ENCODE results near the gene ATP13A4. TPM values are rescaled to one million over a fixed set of nuclear protein-coding genes. Genes with fewer than 3 reads are reported as not detected.
A peak's percentile ranks its signal among the peaks of the same experiment; 100 is the strongest.
"Not testable (repeated sequence)": the region's sequence is repeated elsewhere in the genome, so short reads cannot be mapped to it uniquely, and the experiment has no call there.

ATP13A4 gene
- total RNA-seq, 1 donor from 2014 or later = 1.2 TPM

DNA sequence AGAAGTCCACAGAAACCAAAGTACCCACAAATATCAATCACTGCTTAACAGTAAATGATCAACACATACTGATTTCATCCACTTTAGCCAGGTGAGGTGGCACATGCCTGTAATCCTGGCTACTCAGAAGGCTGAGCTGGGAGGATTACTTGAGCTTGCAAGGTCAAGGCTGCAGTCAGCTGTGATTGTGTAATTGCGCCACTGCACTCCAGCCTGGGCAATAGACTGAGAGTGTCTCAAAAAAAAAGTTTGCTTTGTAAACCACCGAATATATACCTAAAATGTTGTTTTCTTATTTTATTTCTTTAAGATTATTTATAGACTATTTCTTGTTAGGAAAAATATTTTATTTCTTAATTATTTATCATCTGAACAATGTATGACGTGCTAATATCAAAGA lies 8.7 kb upstream of the ATP13A4 start:
- peak; percentile 47 for ATAC-seq
- DNase-seq (ENCODE audit: low spot score) = no peak

DNA sequence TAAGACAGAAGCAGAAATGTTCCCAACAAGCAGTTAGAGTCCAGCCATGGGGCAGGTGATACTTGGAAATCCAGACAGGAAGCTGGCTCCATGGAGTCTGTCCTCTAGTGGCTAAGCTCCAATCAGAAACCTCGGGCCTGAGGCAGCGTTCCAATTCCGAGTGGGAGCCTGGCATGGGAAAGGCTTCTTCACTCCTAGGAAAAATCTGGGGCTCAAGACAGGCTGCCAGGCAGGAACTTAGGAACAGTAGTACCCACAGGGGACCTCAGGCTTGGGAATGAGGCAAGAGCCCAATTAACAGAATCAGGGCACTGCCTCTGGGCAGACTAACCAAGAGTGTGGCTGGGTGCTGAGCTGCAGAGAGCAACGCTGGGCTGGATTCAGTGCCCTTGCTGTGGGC lies 6.2 kb upstream of the ATP13A4 start:
- ATAC-seq (no peak), DNase-seq (ENCODE audit: low spot score) (no peak)

DNA sequence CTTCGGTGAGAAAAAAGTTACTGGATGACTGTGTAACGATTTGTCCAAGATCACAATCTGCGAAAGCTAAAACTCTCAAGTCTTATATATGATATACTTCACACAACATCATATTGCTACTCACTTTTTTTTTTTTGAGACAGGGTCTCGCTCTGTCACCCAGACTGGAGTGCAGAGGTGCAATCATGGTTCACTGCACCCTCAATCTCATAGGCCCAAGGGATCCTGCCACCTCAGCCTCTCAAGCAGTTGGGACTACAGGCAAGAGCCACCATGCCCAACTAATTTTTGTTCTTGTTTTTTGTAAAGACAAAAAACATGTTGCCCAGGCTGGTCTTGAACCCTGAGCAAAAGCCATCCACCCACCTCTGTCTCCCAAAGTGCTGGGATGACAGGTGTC lies 5.4 kb upstream of the ATP13A4 start:
- ATAC-seq = no peak

DNA sequence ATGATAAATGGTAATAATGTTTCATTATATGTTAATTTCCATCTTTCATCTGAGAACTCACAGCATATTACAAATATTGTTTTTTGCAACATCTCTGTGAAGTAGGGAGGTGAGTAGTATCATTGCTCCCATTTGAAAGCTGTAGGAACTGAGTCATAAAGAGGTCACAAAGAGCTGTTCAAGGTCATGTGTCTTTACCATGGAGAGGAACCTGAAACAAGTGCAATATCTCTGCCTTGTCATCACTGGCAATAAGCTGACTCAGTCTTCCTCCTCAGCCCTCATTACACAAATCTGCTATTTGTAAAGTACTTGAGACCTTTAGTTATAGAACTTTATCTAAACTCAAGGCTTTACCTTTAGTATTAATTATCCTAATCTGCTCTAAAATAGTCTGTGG lies 4.4 kb upstream of the ATP13A4 start:
- no peak for DNase-seq (ENCODE audit: low spot score)

More for the DNA sequence above, 5.4 kb upstream of the ATP13A4 start:
- DNase-seq (ENCODE audit: low spot score) = no peak

DNA sequence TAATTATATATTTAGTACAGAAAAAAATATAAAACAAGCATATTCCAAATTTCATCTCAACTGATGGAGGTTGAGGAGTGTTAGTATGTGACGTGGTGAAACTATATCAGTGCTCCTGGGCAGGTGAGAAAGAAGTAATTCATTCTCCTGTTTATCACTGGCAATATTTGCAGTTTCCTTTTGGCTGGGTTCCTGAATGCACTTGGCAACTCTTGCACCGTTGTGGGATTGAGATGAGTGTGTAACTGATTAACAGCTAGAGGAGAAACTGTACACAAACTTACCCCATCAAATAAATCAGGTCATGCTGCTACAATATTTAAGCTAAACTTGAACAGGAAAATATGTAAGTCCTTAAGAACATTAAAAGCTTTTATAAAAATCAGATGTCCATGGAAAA lies 2.1 kb upstream of the ATP13A4 start:
- peak; percentile 87 for ATAC-seq

More for the DNA sequence above, 4.4 kb upstream of the ATP13A4 start:
- ATAC-seq = no peak

DNA sequence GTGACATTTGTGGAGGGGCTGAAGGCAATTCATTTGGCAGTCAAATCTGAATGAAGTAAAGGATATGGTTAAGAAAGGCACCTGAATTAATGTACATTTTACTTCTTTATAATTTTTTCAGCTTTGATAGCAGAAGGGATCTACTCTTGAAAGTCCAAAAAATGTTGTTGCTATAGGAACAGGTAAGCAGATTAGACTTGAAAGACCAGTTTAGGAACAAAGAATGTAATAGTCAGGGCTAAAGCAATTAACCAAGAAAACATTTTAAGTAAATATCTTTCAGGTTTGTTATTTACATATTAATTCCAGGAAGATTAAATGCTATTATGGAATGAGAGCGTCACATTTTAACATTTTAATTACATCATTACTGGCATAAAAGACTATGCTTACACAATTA lies 1.1 kb downstream of the ATP13A4 start:
- ATAC-seq (no peak), DNase-seq (ENCODE audit: low spot score) (no peak)

More for the DNA sequence above, 2.1 kb upstream of the ATP13A4 start:
- peak; percentile 61 for DNase-seq (ENCODE audit: low spot score)

DNA sequence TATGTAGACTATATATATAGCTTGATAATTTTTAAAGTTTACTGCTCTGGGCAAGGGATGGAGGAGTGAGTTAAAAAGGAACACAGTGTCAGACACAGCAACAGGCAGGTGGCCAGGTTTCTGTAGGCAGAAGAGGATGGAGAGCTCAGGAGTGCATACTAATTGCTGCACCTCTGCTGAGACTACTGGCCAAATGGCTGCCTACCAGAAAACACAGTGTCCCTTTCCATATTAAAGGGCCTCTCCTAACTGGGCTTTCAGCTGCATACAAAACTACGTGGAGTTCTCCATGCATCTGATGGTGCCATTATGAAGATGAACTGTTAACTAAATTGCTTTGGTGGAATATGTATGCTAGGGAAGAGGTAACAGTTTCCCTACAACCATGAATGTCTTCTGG lies 1.8 kb downstream of the ATP13A4 start:
- ATAC-seq (peak; percentile 14), DNase-seq (ENCODE audit: low spot score) (no peak)

DNA sequence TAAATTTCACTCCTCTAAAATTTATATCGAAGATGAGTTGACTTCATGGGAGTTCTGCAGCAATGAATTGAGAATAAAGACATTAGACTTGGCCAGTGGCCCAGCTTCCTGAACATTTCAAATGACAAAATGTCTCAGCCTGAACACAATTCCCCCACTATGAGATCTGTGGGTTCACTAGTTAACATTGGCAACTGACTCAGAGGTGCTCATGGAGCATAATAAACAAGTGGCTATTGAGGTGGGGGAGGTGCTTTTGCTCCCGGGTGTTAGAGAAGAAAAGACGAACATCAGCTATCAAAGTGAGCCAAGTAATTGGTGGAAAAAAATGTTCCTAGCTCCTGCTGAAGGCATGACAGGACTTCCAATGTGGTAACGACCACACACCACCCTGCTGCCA lies 6.3 kb downstream of the ATP13A4 start:
- no peak for ATAC-seq
- no peak for DNase-seq (ENCODE audit: low spot score)

DNA sequence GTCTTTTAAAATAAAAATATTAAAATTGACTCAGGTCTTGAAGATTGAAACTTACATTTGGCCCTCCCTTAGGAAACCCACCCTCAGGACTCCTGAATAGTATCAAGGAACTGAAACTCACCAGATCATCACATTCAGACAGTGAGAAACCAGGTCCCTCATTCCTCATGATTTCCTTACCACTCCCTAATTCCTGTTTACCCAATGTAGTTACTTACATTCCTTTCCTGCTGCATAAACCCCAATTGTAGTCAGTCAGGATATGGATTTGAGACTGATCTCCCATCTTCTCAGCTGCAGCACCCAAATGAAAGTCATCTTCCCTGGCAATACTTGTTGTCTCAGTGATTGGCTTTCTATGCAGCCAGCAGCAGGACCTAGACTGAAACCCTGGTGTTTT lies 8.6 kb downstream of the ATP13A4 start:
- ATAC-seq = no peak
- no peak for DNase-seq (ENCODE audit: low spot score)

DNA sequence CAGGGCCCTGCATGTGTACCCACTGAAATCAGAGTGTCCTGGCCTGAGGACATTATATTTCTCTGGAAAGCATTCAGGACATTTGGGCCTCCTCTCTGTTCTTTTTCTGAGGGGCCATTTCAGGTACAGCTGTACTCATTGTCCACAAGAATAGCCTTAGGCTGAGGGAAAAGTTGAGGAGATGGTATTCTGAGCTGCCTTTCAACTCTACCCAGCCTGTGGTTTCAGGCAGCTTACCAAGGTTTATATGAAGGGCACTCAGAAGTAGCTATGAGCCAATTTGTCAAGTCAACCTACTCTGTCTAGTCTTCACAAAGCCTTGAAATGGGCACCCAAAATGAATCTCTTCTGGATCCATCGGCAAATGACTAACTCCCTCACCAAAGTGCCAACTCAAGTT lies 9.4 kb downstream of the ATP13A4 start:
- ATAC-seq (no peak), DNase-seq (ENCODE audit: low spot score) (no peak)

DNA sequence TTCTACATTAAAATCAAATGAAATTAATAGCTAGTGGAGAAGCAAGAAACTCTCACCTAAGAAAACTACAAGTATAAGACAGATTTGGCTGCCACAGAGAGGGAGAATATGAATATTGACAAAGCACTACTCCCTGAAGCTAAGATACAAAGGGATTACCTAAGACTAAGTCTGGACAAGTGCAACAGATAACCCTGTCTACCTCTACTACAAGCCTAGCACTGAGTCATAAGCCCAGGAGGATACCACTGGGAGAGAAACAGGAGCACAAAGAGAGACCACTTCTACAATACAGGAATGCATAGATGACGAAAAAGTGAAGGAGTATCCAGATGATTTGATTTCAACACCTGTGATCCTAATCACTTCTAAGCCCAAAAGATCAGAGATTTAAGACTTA lies 10.4 kb downstream of the ATP13A4 start:
- ATAC-seq (no peak), DNase-seq (ENCODE audit: low spot score) (no peak)

DNA sequence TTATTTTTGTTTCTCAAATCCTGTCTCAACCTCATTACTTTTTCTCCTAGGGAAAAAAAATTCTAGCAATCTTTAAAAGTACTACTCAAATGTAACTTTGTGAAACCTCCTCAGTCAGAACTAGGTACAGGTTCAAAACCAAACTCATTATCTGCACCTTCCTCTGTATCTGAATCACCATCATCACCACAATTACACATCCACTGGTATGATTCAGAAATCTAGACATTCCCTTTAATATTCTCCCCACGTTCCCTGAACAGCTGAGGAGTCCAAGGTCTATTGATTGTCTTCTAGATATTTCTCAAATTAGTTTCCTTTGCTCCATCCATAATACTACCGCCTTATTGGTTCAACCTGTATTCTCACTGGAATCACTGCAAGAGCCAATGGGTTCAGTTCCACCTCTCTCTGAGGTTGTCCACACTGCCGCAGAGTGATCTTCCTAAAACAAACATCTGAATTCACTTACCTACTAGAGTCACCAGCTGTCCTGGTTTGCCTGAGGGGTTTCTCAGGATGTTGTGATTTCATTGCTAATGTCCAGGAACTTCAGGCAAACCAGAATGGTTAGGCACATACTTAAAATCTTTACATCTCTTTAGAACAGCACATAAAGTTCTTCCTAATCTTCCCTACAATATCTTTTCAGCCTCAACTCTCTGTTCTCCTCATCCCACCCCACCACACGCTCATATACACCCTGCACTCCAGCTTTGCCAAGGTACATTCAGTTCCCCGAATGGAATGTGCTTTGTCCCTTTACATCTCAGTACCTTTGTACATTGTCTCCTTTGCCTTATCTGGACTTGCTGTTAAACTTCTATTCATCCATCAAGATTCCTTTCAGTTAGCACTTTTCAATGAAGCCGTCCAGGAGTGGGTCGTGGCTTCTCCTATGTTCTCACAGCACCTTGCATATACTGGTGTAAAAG lies 24.2 kb downstream of the ATP13A4 start:
- ATAC-seq = no peak
- DNase-seq (ENCODE audit: low spot score) = no peak

DNA sequence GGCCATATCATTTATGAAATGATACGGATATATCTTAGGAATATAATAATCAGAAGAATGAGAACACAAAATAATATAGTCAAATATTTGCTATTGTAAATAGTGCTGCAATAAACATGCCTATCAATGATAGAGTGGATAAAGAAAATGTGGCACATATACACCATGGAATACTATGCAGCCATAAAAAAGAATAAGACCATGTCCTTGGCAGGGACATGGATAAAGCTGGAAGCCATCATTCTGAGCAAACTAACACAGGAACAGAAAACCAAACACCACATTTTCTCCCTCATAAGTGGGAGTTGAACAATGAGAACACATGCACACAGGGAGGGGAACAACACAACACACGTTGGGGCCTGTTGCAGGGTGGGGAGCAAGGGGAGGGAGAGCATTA lies 28.6 kb downstream of the ATP13A4 start:
- not testable (repeated sequence) for ATAC-seq; DNase-seq (ENCODE audit: low spot score)

DNA sequence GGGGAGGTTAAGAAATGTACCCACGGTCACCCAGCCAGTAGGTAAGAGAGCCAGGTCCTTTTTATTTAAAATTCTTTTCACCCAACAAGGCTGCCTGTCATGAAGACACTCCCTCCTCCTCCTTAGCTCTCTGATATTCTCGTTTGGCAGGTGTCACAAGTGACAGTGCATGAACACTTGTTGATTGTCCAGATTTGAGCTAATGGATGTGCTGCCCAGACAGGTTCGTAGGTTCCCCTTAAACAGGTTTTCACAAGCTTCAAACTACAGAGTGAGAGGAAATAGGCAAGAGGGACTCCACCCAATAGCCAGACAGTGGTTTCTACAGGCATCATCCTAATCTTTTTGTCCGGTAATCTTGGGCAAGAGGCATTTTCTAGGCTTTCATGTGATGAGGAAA lies 32.2 kb downstream of the ATP13A4 start:
- ATAC-seq = no peak
- no peak for DNase-seq (ENCODE audit: low spot score)

DNA sequence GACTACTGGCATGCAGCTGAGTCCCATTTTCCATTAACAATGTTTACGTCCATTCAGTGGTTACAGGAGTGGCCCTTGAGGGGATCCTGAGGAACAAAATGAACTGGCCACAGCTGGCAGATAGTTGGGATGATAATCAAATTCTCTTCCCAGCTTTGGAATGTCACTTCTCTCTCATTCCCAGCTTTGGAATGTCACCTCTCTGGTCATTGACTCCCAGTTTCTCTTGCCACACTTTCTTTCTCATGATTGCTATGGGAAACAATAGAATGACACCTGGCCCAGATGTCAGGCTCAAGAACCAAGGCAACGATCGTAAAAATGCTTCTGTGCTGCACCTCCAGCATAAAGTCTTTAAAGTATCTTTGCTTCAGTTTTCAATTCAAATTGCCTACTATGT lies 34.0 kb downstream of the ATP13A4 start:
- DNase-seq (ENCODE audit: low spot score) (no peak), ATAC-seq (no peak)

DNA sequence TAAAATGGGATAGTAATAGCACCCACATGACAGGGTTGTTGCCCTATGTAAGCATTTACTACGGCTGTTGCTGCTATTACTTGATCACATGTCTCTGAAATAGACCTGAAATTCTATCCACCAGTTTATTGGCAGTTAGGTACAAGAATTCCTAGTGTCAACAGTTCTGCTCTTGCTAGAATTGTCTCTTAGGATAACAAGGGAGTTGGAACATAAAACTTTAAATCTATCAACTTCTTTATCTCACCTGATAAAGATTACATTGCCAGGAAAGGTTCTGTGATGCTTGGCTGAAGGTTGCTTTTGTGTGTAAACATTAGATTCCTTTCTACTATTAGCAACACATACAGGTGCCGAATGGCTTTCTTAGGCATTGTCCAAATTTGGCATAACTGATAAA lies 38.7 kb downstream of the ATP13A4 start:
- ATAC-seq = no peak
- DNase-seq (ENCODE audit: low spot score) = no peak

DNA sequence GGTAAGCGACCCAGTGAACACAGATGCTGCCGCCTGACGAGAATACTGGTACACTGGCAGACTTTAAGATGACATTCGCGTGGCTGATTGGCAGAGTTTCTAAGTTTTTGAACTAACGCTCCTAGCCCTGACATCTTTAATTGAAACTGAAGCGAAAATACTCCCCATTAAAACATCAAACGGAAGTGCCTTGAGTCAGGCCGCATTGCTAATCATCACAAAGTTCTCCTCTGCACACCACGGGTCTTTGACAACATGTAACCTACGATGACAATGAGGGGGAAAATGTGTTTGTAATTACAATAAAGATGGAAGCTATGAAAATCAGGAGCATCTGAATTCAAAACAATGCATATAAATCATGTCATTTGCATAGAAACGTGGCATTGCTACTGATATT lies 44.5 kb downstream of the ATP13A4 start:
- ATAC-seq (no peak), DNase-seq (ENCODE audit: low spot score) (no peak)

DNA sequence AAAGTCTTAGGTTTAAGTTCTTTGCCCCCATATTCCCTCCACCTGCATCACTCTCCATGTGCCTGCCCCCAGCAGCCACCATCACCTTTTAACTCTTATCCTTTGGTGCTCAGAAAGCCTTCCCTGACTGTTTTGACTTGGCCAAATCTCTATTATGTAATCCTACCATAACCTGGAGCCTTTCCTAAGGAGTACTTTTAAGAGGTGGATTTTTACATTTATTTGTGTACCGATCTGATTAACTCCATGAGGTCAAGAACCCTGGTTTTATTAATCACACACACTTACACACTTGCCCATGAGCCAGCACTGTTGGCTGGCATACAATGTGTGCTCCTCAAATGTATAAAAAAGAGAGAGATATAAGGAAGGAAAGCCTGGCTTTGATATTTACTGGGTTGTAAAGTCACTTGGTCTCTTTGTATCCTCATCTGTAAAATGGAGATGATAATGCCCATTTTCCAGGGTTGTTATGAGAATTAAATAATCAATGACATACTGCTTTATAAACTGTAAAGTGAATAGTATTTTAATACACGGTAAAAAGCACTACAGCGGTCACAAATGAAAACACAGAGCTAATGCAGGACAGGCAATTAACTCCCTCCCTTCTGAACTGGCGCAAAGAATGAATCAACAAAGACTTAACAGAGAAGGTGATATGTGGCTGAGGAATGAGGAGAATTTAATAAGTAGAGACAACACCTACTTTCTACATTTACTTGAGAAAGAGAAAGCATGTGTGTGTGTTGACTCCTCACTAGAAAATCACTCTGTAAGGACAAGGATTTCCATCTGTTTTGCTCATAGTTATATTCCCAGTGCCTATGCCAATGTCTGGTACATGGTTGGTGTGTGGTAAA lies 45.4 kb downstream of the ATP13A4 start:
- ATAC-seq (no peak), DNase-seq (ENCODE audit: low spot score) (no peak)

DNA sequence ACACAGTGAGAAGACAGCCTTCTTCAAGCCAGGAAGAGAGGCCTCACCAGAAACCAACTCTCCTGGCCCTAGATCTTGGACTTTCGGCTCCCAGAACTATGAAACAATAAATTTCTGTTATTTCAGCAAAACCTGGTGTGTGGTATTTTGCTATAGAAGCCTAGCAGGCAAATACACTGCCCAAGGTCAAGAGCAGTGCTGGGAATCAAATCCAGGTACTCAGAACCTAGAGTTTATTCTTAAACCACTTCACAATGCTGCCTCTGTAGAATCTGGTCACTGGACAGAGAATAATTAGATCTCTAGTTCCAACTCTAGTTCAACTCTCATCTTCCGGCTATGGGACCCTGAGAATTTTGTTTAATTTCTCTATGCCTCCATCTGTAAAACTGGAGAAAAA lies 46.6 kb downstream of the ATP13A4 start:
- ATAC-seq (no peak), DNase-seq (ENCODE audit: low spot score) (no peak)

DNA sequence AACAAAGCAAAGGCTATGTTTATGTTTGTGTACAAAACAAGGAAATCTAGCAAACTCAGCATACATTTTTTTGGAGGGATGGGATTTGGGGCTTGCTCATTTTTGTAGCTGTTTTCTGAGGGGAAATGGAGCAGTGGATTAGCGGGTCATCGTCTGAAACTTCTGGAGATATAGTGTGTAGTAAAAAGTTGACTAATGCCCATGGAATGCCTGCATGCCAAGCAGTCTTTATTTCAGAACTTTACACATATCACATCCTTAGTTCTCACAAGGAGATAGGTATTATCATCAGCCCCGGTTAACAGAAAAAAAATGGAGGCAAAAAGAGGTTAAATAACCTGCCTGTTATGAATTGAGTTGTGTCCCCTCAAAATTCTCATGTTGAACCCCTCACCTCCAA lies 47.1 kb downstream of the ATP13A4 start:
- DNase-seq (ENCODE audit: low spot score) = no peak
- ATAC-seq = no peak

DNA sequence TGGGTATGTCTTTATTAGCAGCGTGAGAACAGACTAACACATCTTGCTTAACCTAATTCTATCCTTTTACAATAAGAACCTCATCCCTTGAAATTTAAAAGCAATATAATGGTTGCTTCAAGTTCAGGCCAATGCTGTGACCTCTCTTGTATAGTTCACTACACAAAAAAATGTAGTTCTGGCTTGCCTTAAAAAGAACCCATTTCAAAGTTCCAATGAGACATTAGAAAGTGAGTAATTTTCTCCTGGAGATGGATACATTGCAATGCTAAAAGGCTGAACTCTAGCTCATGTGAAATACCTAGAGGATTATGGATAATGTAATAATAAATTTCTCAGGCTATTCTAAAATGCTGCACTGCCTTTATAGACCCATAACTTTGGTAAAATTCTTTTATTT lies 47.8 kb downstream of the ATP13A4 start:
- ATAC-seq (no peak), DNase-seq (ENCODE audit: low spot score) (no peak)

DNA sequence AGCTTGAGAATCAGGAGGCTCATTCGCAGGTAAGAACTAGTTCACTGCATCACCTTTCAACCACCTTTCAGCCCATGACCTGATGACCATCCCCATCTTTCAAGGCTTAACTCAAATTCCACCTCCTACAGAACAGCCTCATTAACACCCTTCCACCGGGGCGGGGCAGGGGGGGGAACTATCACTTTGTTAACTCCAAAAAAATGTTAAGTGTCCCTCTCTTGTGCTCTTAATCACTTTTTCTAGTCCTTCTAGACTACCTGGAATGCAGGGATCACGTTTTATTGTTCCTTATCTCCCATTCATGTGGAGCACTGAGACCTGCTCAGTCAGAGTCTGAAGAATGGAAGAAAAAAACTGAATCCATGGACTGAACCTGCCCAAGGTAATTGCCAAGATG lies 51.8 kb downstream of the ATP13A4 start:
- no peak for DNase-seq (ENCODE audit: low spot score)
- ATAC-seq = no peak
